ENCODE results near the gene ADCY3.

The ADCY3 gene

DNA sequence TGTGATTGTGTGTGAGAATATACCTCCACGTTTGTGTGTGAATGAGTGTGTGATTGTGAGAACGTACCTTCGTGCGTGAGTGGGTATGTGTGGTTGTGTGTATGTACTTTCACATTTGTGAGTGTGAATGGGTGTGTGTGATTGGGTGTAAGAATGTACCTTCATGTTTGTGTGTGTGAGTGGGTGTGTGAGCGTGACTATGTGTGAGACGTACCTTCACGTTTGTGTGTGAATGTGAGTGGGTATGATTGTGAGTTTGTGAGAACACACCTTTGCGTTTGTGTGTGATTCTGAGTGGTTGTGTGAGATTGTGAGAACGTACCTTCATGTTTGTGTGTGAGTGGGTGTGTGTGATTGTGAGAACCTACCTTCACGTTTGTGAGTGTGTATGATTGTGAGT is 5.8 kb upstream of the ADCY3 start:
- no peak for DNase-seq (ENCODE audit: low read depth, low spot score)

- DNase-seq (ENCODE audit: low read depth, low spot score) = no peak
These were observed 4.7 kb upstream of the ADCY3 start for GRCh38 chr2:24924732-24925131.

- no peak for DNase-seq (ENCODE audit: low read depth, low spot score)
These were observed 4.2 kb upstream of the ADCY3 start for GRCh38 chr2:24924266-24924665.

DNA sequence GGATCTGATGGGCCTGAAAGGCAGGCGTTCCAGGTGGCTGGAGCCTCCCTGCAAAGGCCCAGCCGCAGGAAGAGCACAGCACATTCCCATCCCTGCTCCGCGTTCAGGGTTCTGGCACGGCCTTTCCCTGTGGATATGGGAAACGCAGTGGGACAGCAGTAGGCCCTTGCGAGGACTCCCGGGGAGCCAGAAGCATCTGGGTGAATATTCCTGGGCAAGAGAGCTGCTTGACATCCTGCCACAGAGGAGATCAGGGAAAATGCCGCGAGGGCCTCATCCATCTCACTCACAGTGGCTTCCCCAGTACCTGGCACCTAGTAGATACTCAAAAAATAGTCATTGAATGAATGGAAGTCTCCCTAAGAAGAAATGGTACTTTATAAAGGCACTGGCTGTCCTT is 3.1 kb upstream of the ADCY3 start:
- no peak for DNase-seq (ENCODE audit: low read depth, low spot score)

- DNase-seq (ENCODE audit: low read depth, low spot score) = no peak
These were observed 2.5 kb upstream of the ADCY3 start for GRCh38 chr2:24922556-24922955.

DNA sequence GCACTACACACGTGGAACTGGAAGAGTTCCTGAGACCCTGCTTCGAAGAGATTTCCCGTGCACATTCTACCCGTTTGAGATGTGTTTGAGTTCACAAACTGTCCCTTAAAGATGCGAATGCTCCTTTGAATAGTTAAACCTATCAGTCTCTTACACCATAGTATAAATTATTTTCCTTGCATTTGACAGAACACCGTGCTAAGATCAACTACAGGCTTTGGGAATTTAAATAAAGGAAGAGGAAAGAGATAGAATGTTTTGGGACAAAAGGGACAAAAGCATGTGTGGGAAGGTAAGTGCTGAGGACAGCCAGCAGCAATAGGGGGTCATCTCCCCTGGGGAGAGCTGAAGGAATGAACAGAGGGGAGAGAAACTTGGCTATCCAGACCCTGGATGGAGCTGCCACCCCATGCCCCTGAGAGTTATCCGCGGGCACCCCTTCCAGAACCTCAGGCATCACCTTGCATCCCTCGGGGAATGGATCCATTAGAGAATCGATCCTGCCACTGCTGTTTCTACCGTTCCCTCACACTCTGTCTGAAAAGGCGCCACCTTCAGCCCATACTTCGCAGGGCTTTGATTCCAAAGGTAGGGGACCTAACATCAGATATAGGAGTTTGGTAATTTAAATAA is 888 bp upstream of the ADCY3 start:
- DNase-seq (ENCODE audit: low read depth, low spot score) = no peak

- no peak for DNase-seq (ENCODE audit: low read depth, low spot score)
These were observed 435 bp downstream of the ADCY3 start for GRCh38 chr2:24919506-24920097.

GRCh38 chr2:24919037-24919505 is 966 bp downstream of the ADCY3 start:
- DNase-seq (ENCODE audit: low read depth, low spot score) = no peak

DNA sequence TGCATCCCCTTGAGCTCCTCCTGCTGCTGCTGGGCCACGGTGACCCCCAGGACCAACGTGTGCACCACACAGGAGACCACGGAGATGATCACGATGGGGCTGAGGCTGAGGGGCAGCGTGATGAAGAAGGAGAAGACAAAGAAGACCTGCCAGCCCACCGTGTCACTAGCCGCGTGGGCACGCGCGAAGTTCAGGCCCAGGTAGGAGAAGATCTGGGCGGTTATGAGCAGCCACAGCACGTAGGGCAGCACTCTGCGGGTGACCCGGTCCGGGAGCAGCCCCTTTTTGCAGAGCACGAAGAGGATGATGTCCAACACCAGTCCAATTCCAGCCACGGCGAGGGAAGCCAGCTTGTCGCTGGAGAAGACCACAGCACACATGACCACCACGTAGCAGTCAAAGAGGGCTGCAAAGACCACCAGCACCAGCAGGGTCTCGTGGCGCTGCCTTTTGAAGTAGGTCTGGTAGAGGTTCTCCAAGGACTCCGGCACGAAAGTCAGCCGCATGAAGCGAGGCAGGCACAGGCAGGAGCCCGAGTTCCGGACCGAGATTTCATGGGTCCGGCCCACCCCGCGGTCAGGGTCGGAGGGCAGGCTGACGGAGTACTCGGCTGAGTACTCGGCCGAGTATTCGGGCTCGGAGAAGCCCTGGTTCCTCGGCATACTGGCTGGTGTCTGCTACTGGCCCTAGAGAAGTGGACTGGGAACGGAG is 1.6 kb downstream of the ADCY3 start:
- no peak for DNase-seq (ENCODE audit: low read depth, low spot score)

- no peak for DNase-seq (ENCODE audit: low read depth, low spot score)
These were observed 2.2 kb downstream of the ADCY3 start for GRCh38 chr2:24917731-24918325.

DNA sequence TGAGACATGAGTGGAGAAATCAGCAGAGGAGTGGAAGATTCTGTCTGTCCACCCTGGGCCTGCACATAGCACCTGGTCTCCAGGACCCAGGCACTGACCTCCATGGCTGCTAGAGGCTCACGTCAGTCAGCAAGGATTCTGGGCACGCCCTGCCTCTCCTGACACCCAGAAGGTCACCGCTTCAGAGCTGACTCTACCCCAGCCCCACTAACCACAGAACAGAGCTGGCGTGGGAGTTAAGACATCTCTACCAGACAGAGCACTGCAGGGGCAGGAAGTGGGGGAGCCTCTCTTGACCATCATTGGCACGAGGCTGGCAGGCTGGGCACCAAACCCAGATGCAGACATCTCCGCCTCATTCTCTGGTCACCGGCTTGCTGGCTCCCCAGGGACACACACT is 3.0 kb downstream of the ADCY3 start:
- no peak for DNase-seq (ENCODE audit: low read depth, low spot score)

- DNase-seq (ENCODE audit: low read depth, low spot score) = no peak
These were observed 4.2 kb downstream of the ADCY3 start for GRCh38 chr2:24915796-24916195.

DNA sequence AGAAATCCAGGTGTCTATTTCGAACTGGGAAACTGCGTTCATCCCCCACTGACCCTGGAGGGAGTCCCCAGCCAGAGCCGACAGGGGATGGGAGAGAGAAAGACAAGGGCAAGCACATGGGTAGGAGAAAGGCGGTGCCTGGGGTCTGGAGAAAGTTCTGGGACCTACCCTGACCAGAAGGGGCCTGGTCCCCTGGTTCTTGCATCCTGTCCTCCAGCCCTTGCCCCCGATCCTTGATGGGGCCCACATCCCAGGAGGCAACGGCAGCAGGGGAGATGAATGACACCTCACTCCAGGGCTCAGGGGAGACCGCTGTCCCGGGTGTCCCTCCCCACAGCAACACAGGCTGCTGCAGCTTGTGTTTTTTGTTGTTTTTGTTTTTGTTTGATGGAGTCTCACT is 4.9 kb downstream of the ADCY3 start:
- no peak for DNase-seq (ENCODE audit: low read depth, low spot score)

- no peak for DNase-seq (ENCODE audit: low read depth, low spot score)
These were observed 5.3 kb downstream of the ADCY3 start for GRCh38 chr2:24914713-24915112.

DNA sequence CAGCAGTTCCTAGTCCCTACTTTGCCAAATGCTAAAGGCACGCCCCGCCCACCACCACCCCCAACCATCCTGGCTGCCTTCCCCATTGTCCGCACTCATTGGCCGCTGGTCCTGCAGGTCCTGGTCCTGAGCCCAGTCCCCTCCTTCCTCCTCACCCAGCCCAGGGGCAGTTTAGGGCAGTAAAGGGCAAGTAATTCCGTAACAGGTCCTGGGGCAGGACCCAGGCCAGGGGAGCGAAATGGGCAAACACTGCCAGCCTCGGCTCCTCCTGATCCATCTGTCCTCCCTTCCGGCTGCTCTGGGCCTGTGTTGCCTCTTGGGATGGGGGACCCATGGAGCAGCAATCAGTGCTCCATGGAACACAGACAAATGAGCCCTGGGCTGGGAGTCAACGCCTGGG is 6.1 kb downstream of the ADCY3 start:
- DNase-seq (ENCODE audit: low read depth, low spot score) = no peak

DNA sequence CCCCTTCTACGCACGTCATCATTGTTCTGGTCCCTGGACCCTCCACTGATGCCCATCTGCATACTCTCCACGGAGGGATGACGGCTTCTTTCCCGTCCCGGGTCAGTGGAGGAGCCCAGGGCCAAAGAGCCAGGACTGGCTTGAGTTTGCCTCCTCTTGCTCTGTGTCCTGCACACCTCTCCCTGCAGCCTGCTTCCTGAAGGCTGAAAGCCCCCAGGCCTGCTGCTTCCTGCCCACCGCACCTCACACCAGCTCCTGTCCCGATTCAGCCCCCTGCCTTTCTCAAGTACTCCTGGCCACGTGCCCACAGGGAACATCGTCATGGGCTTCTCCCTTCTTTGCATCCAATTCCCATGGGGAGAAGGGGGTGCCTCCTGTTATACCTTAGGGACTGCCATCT is 7.1 kb downstream of the ADCY3 start:
- no peak for DNase-seq (ENCODE audit: low read depth, low spot score)

DNA sequence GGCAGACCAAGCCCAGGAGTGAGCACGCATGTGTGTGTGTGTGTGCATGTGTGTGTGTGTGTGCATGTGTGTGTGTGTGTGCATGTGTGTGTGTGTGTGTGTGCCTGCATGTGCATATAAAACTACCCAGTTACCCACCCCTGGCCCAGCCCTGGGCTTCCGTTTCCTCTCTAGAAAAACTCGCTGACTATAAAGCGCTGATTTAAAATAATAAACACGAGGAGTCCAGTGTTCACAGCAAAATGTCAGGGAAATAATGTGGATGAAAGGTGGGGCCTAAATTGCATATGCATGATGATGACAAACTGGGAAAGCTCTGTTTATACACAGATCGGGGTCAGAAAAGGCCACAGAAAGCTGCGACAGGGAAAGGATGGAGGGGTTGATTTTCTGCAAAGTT is 7.5 kb downstream of the ADCY3 start:
- DNase-seq (ENCODE audit: low read depth, low spot score) = no peak

GRCh38 chr2:24910245-24910644 is 9.8 kb downstream of the ADCY3 start:
- DNase-seq (ENCODE audit: low read depth, low spot score) = no peak

DNA sequence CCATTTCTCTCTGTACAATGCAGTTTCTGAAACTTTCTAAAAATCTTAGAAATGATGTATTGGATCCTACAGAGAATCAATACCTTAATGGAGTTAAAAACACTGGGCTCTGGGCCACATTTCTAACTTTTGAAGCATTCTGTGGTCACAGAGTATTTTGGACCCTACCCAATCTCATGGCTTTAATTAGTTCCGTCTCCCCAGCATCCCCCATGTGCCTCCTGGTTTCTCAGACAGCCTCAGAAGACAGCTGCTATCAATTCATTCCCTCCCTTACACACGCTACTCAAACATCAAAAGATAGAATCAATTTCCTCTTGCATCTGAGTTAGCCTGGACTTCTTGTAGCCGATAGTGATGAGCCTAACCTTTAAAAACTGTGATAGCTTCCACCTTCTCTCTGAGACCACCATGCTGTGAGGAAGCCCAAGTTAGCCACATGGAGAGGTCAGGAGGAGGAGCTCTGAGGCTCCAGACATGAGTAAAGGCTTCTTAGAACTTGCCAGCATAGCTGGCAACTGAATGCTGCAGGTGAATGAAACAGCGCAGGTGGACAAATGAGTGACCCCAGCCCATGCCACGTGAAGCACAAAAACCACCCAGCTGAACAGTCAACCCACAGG is 10.4 kb downstream of the ADCY3 start:
- no peak for DNase-seq (ENCODE audit: low read depth, low spot score)

- DNase-seq (ENCODE audit: low read depth, low spot score) = no peak
These were observed 11.6 kb downstream of the ADCY3 start for GRCh38 chr2:24908461-24908901.

DNA sequence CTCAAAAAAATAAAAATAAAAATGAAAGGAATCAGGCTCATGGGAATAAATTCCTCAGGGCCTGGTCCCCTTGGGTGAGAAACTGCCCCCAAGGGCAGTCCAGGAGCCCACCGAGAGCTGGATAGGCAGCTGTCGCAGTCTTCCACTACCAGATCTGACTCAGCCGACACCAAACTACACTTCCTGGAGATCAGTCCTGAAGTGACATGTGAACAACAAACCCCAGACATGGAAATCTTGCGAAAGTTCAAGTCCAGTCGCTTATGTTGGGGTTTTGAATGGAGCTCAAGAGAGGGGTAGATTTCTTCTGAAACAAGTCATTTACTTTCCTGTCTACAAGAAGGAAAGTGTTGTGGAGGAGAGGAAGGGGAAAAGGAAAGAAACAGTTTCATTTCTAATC is 12.9 kb downstream of the ADCY3 start:
- no peak for DNase-seq (ENCODE audit: low read depth, low spot score)

DNA sequence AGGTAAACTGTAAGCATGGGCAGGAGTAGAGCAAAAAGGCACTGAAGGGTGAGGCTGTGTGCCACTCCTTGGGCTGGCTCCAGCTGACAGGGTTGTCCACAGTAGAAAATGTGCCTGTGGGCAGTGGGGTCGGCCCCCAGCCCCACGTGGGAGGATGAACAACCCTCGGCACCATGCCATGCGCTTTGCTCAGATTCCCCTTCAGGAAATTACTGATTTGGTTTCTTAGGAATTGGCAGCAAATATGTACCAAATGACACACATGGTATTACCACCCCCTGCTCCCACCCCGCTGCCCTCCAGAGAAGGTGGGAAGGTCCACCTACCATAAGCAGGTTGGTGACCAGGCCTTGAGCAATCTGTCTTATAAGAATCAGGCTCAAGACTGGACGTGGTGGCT is 13.6 kb downstream of the ADCY3 start:
- DNase-seq (ENCODE audit: low read depth, low spot score) = no peak
